ENCODE measurements around the gene MPHOSPH8. TPM values are rescaled to one million over a fixed set of nuclear protein-coding genes. Genes with fewer than 3 reads are reported as not detected.
"Not testable (repeated sequence)": the region's sequence is repeated elsewhere in the genome, so short reads cannot be mapped to it uniquely, and the experiment has no call there.

The MPHOSPH8 gene
- total RNA-seq, 3 donors from 2014 or later: 27.2 to 65.0 (median 33.5) TPM

DNA sequence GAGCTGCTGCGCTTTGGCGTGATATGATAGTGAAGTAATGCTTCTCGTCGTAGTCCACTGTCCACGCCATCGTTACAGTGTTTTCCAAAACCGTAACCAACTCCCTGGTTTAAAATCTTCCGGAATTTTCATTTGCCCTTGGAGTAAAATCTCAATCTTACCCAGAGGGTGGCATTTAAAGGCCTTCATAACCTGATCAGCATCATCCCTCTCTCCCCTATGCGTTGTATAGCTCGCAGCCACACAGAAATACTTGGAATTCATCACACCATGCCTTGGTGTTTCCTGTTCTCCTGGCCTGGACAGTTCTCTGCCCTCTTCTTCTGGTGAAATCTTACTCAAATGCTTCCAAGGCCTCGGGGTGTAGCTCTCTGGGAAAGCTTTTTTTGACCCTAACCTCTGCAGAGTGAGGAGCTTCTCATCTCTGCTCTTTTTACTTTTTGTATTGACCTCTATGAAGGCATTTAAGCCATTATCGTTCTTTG, 839 bp downstream of the MPHOSPH8 start:
- no peaks in the 10 kb centered on the region for H3K36me3 ChIP-seq (ENCODE audit: low read depth)
- peaks cover 17% of the 10 kb centered on the region for H3K4me1 ChIP-seq (ENCODE audit: low read depth)
- intact Hi-C loops (cut with DNase I, micrococcal nuclease): no loop called here
- ATAC-seq: peak; percentile 19
- TF ChIP-seq, protein P1, sequence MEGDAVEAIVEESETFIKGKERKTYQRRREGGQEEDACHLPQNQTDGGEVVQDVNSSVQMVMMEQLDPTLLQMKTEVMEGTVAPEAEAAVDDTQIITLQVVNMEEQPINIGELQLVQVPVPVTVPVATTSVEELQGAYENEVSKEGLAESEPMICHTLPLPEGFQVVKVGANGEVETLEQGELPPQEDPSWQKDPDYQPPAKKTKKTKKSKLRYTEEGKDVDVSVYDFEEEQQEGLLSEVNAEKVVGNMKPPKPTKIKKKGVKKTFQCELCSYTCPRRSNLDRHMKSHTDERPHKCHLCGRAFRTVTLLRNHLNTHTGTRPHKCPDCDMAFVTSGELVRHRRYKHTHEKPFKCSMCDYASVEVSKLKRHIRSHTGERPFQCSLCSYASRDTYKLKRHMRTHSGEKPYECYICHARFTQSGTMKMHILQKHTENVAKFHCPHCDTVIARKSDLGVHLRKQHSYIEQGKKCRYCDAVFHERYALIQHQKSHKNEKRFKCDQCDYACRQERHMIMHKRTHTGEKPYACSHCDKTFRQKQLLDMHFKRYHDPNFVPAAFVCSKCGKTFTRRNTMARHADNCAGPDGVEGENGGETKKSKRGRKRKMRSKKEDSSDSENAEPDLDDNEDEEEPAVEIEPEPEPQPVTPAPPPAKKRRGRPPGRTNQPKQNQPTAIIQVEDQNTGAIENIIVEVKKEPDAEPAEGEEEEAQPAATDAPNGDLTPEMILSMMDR (IDR thresholded peaks at IDR 0.05): no peak
- H3K9me3 ChIP-seq: no peaks in the 10 kb centered on the region
- no peak for DNase-seq
- H3K4me3 ChIP-seq: peak overlapping the region; percentile 92

DNA sequence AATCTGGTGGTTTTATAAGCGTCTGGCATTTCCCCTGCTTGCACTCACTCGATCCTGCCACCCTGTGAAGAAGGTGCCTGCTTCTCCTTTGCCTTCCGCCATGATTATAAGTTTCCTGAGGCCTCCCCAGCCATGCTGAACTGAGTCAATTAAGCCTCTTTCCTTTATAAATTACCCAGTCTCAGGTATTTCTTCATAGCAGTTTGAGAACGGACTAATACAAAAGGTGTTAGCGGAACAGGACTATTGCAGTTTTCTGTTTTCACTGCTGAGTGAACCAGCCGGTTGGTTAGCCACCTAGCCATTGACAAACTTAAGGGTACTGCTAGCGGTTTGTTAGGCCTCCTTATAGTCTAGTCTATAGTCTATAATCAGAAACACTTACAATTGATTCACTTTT, 2.5 kb downstream of the MPHOSPH8 start:
- intact Hi-C loops (cut with DNase I, micrococcal nuclease); H3K4me3 ChIP-seq; H3K36me3 ChIP-seq (ENCODE audit: low read depth); H3K9me3 ChIP-seq; DNase-seq; ATAC-seq: not testable (repeated sequence)
- peaks cover 17% of the 10 kb centered on the region for H3K4me1 ChIP-seq (ENCODE audit: low read depth)

DNA sequence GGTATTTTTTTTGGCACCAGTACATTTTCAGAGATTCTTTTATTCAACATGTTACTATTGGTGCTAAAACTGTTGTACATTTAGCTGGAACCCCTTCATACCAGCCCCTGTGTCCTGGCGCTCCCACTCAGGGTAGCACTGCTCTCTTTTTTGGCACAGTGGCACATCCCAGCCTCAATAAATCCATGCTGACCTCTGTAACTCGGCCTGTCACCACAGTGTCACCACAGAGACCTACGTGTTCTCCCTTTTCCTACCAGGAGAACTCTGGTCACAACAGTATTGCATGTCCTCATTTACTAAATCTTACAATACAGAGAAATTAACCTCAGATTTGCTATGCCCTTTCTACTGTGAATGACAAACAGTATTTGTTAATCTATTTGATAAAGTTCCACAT, 10.2 kb downstream of the MPHOSPH8 start:
- no peaks in the 10 kb centered on the region for H3K9me3 ChIP-seq
- H3K36me3 ChIP-seq (ENCODE audit: low read depth): no peaks in the 10 kb centered on the region
- intact Hi-C loops (cut with DNase I, micrococcal nuclease): no loop called here
- no peak for DNase-seq
- H3K4me1 ChIP-seq (ENCODE audit: low read depth): no peaks in the 10 kb centered on the region
- no peak for ATAC-seq
- H3K4me3 ChIP-seq: no peak overlapping the region
- TF ChIP-seq, protein P1 (IDR thresholded peaks at IDR 0.05): no peak

DNA sequence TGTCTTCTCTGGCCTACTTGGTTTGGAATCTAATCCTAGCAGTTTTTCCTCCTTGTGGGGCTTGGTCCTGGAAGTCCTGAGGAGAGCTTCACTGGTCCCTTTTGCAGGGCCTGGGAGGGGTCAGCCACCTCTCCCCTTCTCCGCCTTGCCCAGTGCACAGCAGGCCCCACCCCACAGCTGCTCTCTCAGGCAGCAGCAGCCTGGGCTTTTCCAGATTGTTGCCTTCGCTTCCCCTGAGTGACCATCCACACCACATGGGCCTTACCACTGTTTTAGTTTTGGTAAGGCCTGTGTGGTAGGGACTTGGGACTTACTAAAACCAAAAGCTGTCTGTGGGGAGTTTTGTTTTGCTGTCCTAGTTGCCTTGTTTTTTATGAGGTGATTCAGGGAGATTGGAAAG, 11.5 kb downstream of the MPHOSPH8 start:
- ATAC-seq (no peak), DNase-seq (no peak)
- Histone ChIP-seq H3K4me3 (no peak overlapping the region), H3K36me3 (ENCODE audit: low read depth) (no peaks in the 10 kb centered on the region), H3K9me3 (no peaks in the 10 kb centered on the region), H3K4me1 (ENCODE audit: low read depth) (no peaks in the 10 kb centered on the region)
- intact Hi-C loops (cut with DNase I, micrococcal nuclease): no loop called here
- TF ChIP-seq, protein P1 (IDR thresholded peaks at IDR 0.05): no peak

DNA sequence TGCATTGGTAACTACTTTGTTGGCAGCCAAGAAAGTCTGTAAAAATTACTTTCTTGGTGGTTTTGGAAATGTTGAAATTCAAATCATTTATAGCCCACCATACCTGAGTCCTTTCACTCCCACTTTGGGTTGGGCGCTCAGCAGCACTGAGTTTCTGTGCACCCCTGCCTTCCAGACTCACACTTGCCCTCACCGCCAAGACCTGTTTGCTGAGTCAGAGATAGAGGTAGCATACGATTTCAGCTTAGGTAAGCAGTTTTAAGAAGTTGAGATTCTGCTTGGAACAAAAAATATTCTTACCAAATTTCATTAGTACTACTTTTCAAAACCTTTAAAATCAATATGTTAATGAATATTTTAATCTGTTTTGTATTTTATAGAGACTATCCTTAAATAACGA, 12.6 kb downstream of the MPHOSPH8 start:
- Histone ChIP-seq H3K36me3 (ENCODE audit: low read depth) (peaks cover 3% of the 10 kb centered on the region), H3K4me3 (no peak overlapping the region), H3K4me1 (ENCODE audit: low read depth) (no peaks in the 10 kb centered on the region), H3K9me3 (no peaks in the 10 kb centered on the region)
- no peak for DNase-seq
- TF ChIP-seq, protein P1 (IDR thresholded peaks at IDR 0.05): no peak
- ATAC-seq: no peak
- intact Hi-C loops (cut with DNase I, micrococcal nuclease): no loop called here

DNA sequence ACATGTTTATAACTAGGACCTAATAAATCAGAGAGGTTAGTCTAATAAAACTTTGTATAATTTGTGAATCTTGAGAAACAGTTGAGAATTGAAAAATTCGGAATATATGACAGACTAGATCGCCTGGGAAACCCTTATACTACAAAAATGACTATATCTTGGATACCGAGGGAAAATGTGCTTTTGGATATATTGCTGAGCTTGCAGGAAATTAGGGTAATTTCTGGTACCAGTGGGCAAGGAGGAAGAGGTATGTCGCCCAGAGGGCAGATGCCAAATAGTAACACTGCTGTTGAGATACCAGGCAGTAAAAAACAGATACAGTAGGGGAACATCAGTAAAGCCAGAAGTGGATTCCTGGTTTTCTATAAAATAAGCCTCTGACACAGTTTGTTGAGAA, 17.3 kb downstream of the MPHOSPH8 start:
- Histone ChIP-seq H3K4me1 (ENCODE audit: low read depth) (no peaks in the 10 kb centered on the region), H3K9me3 (no peaks in the 10 kb centered on the region), H3K4me3 (no peak overlapping the region), H3K36me3 (ENCODE audit: low read depth) (peaks cover 3% of the 10 kb centered on the region)
- TF ChIP-seq, protein P1 (IDR thresholded peaks at IDR 0.05): no peak
- intact Hi-C loops (cut with DNase I, micrococcal nuclease): no loop called here
- DNase-seq (no peak), ATAC-seq (no peak)
